Coronary artery (tissue), 2 donors: ENCODE measurements around the gene LMCD1.

ENCODE experiments used
- DNase-seq: peaks from one replicate; pipeline ENCODE4 v3.0.0-alpha.2; 2017; ENCODE audit warnings: low spot score
- H3K27ac ChIP-seq, 2 donors: fragments of 200-600 bp; sonication (generic); one replicate each; pipeline ENCODE4 v1.5.1; 2016 to 2019
- H3K4me3 ChIP-seq: fragments of 200-600 bp; sonication (generic); 2 replicates; pipeline ENCODE4 v1.5.1; 2016; ENCODE audit warnings: mild to moderate bottlenecking, moderate library complexity
- CTCF ChIP-seq: fragments of 200-600 bp; sonication (generic); IDR thresholded peaks from one replicate; pipeline ENCODE4 v1.5.1; 2019; ENCODE audit warnings: antibody characterized with exemption

Gene LMCD1

GRCh38 chr3:8607234-8608040, 105.8 kb downstream of the LMCD1 start:
- peak; percentile 48 for TF ChIP-seq CTCF
- peak overlapping the region in 1 of 2 donors; percentile 47 for H3K27ac ChIP-seq
- DNase-seq: peak; percentile 83

DNA sequence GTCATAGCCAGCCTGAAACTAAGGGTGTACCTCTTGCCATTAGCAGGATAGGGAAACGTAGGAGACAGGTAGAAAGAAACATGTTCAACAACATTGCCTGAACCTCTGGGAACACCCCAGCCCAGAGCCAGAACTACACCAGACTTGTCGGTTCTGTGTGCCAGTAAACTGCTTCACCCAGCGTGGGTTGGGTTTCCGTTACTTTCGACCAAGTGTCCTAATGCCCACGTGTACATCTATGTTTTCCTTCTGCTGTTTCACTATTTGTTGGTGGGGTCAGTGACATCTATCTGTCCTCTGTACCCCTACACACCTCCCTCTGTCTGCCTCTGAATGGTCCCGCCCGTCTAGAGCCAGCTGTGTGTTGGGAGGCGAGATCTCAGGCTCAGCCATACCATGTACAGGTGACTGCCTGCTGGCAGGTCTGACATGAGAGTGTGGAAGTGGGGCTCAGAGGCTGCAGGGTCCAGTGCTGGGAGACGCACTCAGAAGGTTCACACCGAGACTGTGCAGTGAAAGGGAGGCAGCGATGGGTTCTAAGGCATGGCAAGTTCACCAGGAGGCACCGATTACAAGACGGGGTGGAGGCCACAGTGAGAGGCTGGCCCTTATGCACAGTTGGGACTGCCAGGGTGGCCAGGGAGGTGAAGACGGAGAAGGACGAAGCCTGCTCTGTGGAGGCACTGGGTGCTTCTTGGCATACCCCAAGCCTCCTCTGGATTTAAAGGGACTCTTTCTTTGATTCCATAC, 106.6 kb downstream of the LMCD1 start:
- TF ChIP-seq CTCF: no peak
- Histone ChIP-seq H3K27ac (peak overlapping the region in 1 of 2 donors; percentile 47), H3K4me3 (no peak overlapping the region)
- DNase-seq: no peak

More at GRCh38 chr3:8607234-8608040, 105.8 kb downstream of the LMCD1 start:
- H3K4me3 ChIP-seq: no peak overlapping the region

GRCh38 chr3:8608791-8609467, 107.3 kb downstream of the LMCD1 start:
- no peak overlapping the region for H3K4me3 ChIP-seq
- H3K27ac ChIP-seq: no peak overlapping the region
- DNase-seq: no peak
- no peak for TF ChIP-seq CTCF

DNA sequence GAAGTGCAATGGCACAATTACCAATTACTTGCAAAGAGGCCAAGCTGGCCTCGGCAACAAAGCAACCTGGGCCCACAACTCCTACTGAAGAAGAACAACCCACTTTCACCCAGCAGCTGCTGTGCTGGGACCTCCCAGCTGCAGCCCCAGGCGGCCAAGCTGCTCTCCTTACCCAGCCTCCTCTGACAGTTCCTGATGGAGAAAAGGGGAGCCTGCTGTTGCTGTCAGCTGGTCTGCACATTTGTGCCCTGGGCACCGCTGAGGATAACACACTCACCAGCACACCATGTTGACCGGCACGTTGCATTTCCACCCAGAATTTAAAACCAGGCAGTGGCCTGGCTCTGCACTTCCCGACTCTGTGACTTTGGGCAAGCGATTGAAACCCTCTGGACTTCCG, 109.3 kb downstream of the LMCD1 start:
- Histone ChIP-seq H3K27ac (no peak overlapping the region), H3K4me3 (no peak overlapping the region)
- DNase-seq: peak; percentile 29
- no peak for TF ChIP-seq CTCF

DNA sequence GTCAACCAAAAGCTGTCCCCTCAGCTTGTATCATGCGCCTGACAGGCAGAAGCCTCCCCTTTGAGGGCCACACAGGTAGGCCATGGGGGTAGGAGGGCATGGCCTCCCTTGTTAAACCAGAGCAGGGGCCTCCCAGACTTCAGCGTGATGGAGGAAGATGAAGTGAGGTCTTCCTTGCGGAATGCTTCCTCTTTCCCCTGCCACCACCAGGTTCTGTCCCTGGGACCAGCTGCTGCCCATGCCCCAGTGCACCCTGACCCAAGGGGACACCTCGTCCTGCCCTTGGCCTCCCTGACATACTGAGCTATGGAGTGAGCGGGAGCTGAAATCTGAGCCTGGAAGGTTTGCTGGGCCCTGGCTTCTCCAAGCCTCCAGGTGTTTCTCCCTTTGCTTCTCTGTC, 116.3 kb downstream of the LMCD1 start:
- no peak for TF ChIP-seq CTCF
- DNase-seq: no peak
- H3K27ac ChIP-seq: no peak overlapping the region

DNA sequence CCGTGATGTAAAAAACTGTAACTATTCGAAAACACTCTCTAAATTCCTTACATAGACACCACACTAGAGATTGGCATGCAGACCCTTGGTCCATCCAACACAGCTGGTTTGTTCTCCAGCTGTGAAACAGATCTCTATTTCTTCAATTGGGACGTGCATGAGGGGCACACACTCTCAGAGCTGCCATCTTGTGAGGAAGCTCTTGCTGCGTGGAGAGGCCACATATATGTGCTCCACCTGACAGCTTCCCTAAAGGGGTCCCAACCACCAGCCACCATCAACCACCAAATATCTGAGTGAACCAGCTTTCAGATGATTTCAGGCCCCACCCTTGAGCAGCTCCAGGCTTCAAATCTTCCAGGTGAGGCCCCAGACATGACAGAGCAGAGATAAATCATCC, 117.3 kb downstream of the LMCD1 start:
- H3K4me3 ChIP-seq: no peak overlapping the region
- TF ChIP-seq CTCF: no peak
- DNase-seq: no peak
- no peak overlapping the region for H3K27ac ChIP-seq

More for the DNA sequence above, 116.3 kb downstream of the LMCD1 start:
- H3K4me3 ChIP-seq: no peak overlapping the region
